Neural cell (in vitro differentiated cells): ENCODE measurements around the gene COL20A1. TPM values are rescaled to one million over a fixed set of nuclear protein-coding genes. Genes with fewer than 3 reads are reported as not detected.

Experiments used
- H2AFZ ChIP-seq: fragments of 200-600, 300-800 bp; sonication (generic), shearing (Covaris generic); 2 replicates; pipeline ENCODE4 v1.6.0; 2014; ENCODE audit warnings: low read depth, mild to moderate bottlenecking, antibody characterized with exemption, low read length, moderate library complexity
- H3F3A ChIP-seq: fragments of 200-600 bp; shearing (Covaris generic); 2 replicates; pipeline ENCODE4 v1.6.1; 2016; ENCODE audit warnings: mild to moderate bottlenecking, moderate library complexity, mixed read lengths, antibody characterized with exemption, low read length; ENCODE audit not compliant: insufficient read depth, poor library complexity, severe bottlenecking
- H3K27ac ChIP-seq: fragments of 200-600, 300-800 bp; sonication (generic), shearing (Covaris generic); 2 replicates; pipeline ENCODE4 v1.5.1; 2014; ENCODE audit warnings: mild to moderate bottlenecking, low read length, moderate library complexity
- H3K27me3 ChIP-seq: fragments of 300-800, 200-600 bp; sonication (generic), shearing (Covaris generic); 2 replicates; pipeline ENCODE4 v1.6.0; 2014; ENCODE audit warnings: mild to moderate bottlenecking, low read depth, low read length, moderate library complexity; ENCODE audit not compliant: insufficient read depth
- H3K36me3 ChIP-seq: fragments of 300-800, 200-600 bp; sonication (generic), shearing (Covaris generic); 2 replicates; pipeline ENCODE4 v1.5.1; 2014; ENCODE audit warnings: mild to moderate bottlenecking, antibody characterized with exemption, low read length, moderate library complexity; ENCODE audit not compliant: insufficient read depth
- H3K4me2 ChIP-seq: fragments of 300-800, 200-600 bp; sonication (generic), shearing (Covaris generic); 2 replicates; pipeline ENCODE4 v1.6.0; 2014; ENCODE audit warnings: mild to moderate bottlenecking, low read length
- H3K4me3 ChIP-seq: fragments of 300-800, 200-600 bp; sonication (generic), shearing (Covaris generic); 2 replicates; pipeline ENCODE4 v1.5.1; 2014; ENCODE audit warnings: mild to moderate bottlenecking, low read length, moderate library complexity
- H3K79me2 ChIP-seq: fragments of 200-600 bp; shearing (Covaris generic); replicated peaks from 2 replicates; pipeline ENCODE4 v1.6.0; 2014; ENCODE audit warnings: mild to moderate bottlenecking, low read length, moderate library complexity; ENCODE audit not compliant: insufficient read depth
- H3K9ac ChIP-seq: fragments of 300-800, 200-600 bp; sonication (generic), shearing (Covaris generic); 2 replicates; pipeline ENCODE4 v1.6.1; 2016; ENCODE audit warnings: mild to moderate bottlenecking, low read length, mixed read lengths
- H3K9me2 ChIP-seq: fragments of 200-600 bp; shearing (Covaris generic); 2 replicates; pipeline ENCODE4 v1.6.1; 2016; ENCODE audit warnings: mild to moderate bottlenecking, low read length, mixed read lengths; ENCODE audit not compliant: insufficient read depth
- H3K9me3 ChIP-seq: fragments of 200-600, 300-800 bp; sonication (generic), shearing (Covaris generic); 2 replicates; pipeline ENCODE4 v1.6.1; 2016; ENCODE audit warnings: mild to moderate bottlenecking, mixed run types, low read length, moderate library complexity, mixed read lengths
- H4K20me1 ChIP-seq: fragments of 200-600 bp; shearing (Covaris generic); 2 replicates; pipeline ENCODE4 v1.6.1; 2016; ENCODE audit warnings: mild to moderate bottlenecking, mixed run types; ENCODE audit not compliant: insufficient read depth
- CTCF ChIP-seq: fragments of 450-650 bp; IDR thresholded peaks from 2 replicates; pipeline ENCODE4 v1.5.1; 2014; ENCODE audit warnings: antibody characterized with exemption, mild to moderate bottlenecking, moderate library complexity; ENCODE audit not compliant: poor library complexity, severe bottlenecking
- EP300 ChIP-seq: fragments of 450-650 bp; conservative IDR thresholded peaks from 2 replicates; pipeline ENCODE4 v1.6.1; 2014; ENCODE audit warnings: antibody characterized with exemption, mild to moderate bottlenecking, moderate library complexity; ENCODE audit not compliant: poor library complexity, severe bottlenecking
- EZH2 ChIP-seq: fragments of 200-600, 300-800 bp; shearing (Covaris generic), sonication (generic); IDR thresholded peaks from 2 replicates; pipeline ENCODE4 v1.6.1; 2014; ENCODE audit warnings: antibody characterized with exemption, low read length, borderline replicate concordance, mild to moderate bottlenecking; ENCODE audit not compliant: insufficient read depth, poor library complexity, severe bottlenecking
- MXI1 ChIP-seq: fragments of 450-650 bp; conservative IDR thresholded peaks from 2 replicates; pipeline ENCODE4 v1.6.1; 2014; ENCODE audit warnings: antibody characterized with exemption, mild to moderate bottlenecking; ENCODE audit not compliant: poor library complexity, severe bottlenecking
- POLR2AphosphoS5 ChIP-seq: IDR thresholded peaks from 2 replicates; pipeline ENCODE4 v1.6.1; 2012
- RAD21 ChIP-seq: fragments of 450-650 bp; conservative IDR thresholded peaks from 2 replicates; pipeline ENCODE4 v1.6.1; 2014; ENCODE audit warnings: antibody characterized with exemption, mild to moderate bottlenecking, moderate library complexity
- REST ChIP-seq: IDR thresholded peaks from 2 replicates; pipeline ENCODE4 v1.6.1; 2012; ENCODE audit warnings: borderline replicate concordance
- SMC3 ChIP-seq: fragments of 450-650 bp; conservative IDR thresholded peaks from 2 replicates; pipeline ENCODE4 v1.6.1; 2014; ENCODE audit warnings: antibody characterized with exemption, mild to moderate bottlenecking, moderate library complexity; ENCODE audit not compliant: poor library complexity
- TAF1 ChIP-seq: IDR thresholded peaks from 2 replicates; pipeline ENCODE4 v1.6.1; 2012; ENCODE audit warnings: low read depth
- polyA plus RNA-seq: library from polyadenylated mRNA; depleted of rRNA; stranded (reverse); fragments of >200 nt; gene quantifications from 2 replicates; pipeline ENCODE4 v1.2.3, GENCODE V29; 2014

COL20A1 gene
- polyA plus RNA-seq, 1 donor from 2014 or later, result 1.1 TPM

GRCh38 chr20:63361519-63362435 lies 68.8 kb downstream of the COL20A1 start:
- H4K20me1 ChIP-seq, result no peaks in the 10 kb centered on the region
- H3F3A ChIP-seq, result no peaks in the 10 kb centered on the region
- no peak overlapping the region for H3K4me3 ChIP-seq
- H3K9me2 ChIP-seq, result no peaks in the 10 kb centered on the region
- no peak overlapping the region for H3K4me2 ChIP-seq
- H3K27ac ChIP-seq, result no peak overlapping the region
- H3K79me2 ChIP-seq, result no peaks in the 10 kb centered on the region
- H3K36me3 ChIP-seq, result no peaks in the 10 kb centered on the region
- H2AFZ ChIP-seq, result no peak overlapping the region
- H3K9me3 ChIP-seq, result no peaks in the 10 kb centered on the region
- TF ChIP-seq RAD21, result no peak
- TF ChIP-seq CTCF, result no peak
- TF ChIP-seq SMC3, result no peak
- TF ChIP-seq TAF1, result no peak
- no peak for TF ChIP-seq REST
- no peak for TF ChIP-seq POLR2AphosphoS5
- TF ChIP-seq MXI1, result no peak
- no peak for TF ChIP-seq EP300
- no peak for TF ChIP-seq EZH2
- no peak overlapping the region for H3K9ac ChIP-seq
- H3K27me3 ChIP-seq, result no peaks in the 10 kb centered on the region

- Histone ChIP-seq H4K20me1 (no peaks in the 10 kb centered on the region), H3K4me3 (no peak overlapping the region), H3K9me2 (no peaks in the 10 kb centered on the region), H3K9me3 (no peaks in the 10 kb centered on the region), H3K27ac (no peak overlapping the region), H3K9ac (no peak overlapping the region), H3F3A (no peaks in the 10 kb centered on the region), H3K36me3 (no peaks in the 10 kb centered on the region), H3K27me3 (no peaks in the 10 kb centered on the region), H2AFZ (no peak overlapping the region), H3K4me2 (no peak overlapping the region), H3K79me2 (no peaks in the 10 kb centered on the region)
- TF ChIP-seq MXI1 (no peak), RAD21 (no peak), SMC3 (no peak), REST (no peak), EZH2 (no peak), TAF1 (no peak), EP300 (no peak), POLR2AphosphoS5 (no peak), CTCF (no peak)
These were observed 69.5 kb downstream of the COL20A1 start for GRCh38 chr20:63362436-63363009.
